ENCODE measurements around the gene COL24A1.

COL24A1 gene

DNA sequence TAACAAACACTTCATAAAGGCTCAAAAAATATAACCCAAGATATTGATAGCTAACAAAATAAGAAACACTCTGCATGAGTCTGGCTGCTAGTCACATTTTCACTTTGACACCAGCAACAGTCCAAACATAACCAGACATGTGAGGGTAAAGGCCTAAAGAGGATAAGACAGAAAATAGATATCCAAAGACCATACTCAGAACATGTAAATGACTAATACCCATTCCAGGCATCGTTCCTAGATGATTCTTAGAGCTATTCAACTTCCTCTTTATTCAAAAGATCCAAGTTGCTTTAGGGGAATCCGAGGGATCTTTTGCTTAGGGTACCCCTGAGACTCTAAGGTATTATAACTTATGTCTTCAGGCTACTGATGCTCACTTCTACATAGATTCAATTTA is 5.1 kb downstream of the COL24A1 start:
- DNase-seq (ENCODE audit: low read depth): peak; percentile 56
- peaks cover 4% of the 10 kb centered on the region for H3K27me3 ChIP-seq (replicated peaks; ENCODE audit: control insufficient read depth, insufficient read depth, low read length)
- H3K4me3 ChIP-seq (ENCODE audit: low read length): no peak overlapping the region
- no peaks in the 10 kb centered on the region for H3K9me3 ChIP-seq (ENCODE audit: control insufficient read depth, low read length)
- peaks cover 14% of the 10 kb centered on the region for H3K4me1 ChIP-seq (ENCODE audit: control insufficient read depth, insufficient read depth, low read length)
- H3K36me3 ChIP-seq (ENCODE audit: control insufficient read depth, insufficient read depth, low read length, severe bottlenecking): no peaks in the 10 kb centered on the region
- H3K9ac ChIP-seq (ENCODE audit: low read length): no peak overlapping the region

DNA sequence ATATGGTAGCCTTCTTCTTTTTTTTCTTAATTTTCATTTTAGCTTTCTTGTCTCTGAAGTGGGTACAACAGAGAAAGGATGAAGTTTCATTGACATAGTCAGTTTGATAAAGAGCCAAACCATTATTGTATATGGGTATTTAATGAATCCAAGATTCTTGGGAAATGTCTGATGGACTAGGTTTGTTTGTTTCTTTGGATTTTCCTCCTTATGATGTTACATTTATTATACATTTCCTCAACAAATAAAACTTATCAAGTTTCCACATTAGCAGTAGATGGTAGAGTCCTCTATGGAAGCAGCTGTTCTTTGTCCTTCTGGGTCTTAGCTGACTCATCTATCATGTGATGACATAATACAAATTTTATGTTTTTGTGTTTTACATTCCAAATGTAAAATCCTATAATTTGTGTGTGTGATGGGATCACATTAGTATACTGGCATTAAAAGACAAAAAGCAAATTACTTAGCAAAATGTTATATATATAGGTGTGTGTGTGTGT is 6.0 kb downstream of the COL24A1 start:
- Histone ChIP-seq H3K4me3 (ENCODE audit: low read length) (no peak overlapping the region), H3K9ac (ENCODE audit: low read length) (no peak overlapping the region), H3K36me3 (ENCODE audit: control insufficient read depth, insufficient read depth, low read length, severe bottlenecking) (no peaks in the 10 kb centered on the region), H3K4me1 (ENCODE audit: control insufficient read depth, insufficient read depth, low read length) (peaks cover 7% of the 10 kb centered on the region), H3K27me3 (replicated peaks; ENCODE audit: control insufficient read depth, insufficient read depth, low read length) (peaks cover 4% of the 10 kb centered on the region), H3K9me3 (ENCODE audit: control insufficient read depth, low read length) (no peaks in the 10 kb centered on the region)
- no peak for DNase-seq (ENCODE audit: low read depth)

DNA sequence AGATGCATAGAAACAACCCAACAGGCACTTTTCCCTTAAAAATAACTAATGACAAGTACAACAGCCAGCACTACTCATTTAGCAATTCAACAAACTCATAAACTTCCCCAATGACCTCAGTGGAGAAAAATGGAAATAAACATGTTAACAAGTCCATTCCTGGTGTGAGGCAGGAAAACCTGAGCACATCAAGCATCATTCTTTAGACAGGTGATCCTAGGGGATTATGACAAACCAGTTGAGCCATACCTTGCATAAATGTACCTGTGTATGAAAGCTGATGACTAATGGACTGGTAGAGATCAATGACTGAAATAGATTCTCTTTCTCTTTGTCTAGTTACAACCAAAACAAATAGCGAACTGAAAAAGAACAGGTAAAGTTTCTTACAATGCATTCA is 7.0 kb downstream of the COL24A1 start:
- H3K4me3 ChIP-seq (ENCODE audit: low read length): no peak overlapping the region
- H3K36me3 ChIP-seq (ENCODE audit: control insufficient read depth, insufficient read depth, low read length, severe bottlenecking): no peaks in the 10 kb centered on the region
- no peak overlapping the region for H3K9ac ChIP-seq (ENCODE audit: low read length)
- no peaks in the 10 kb centered on the region for H3K27me3 ChIP-seq (replicated peaks; ENCODE audit: control insufficient read depth, insufficient read depth, low read length)
- DNase-seq (ENCODE audit: low read depth): no peak
- H3K9me3 ChIP-seq (ENCODE audit: control insufficient read depth, low read length): no peaks in the 10 kb centered on the region
- no peaks in the 10 kb centered on the region for H3K4me1 ChIP-seq (ENCODE audit: control insufficient read depth, insufficient read depth, low read length)

DNA sequence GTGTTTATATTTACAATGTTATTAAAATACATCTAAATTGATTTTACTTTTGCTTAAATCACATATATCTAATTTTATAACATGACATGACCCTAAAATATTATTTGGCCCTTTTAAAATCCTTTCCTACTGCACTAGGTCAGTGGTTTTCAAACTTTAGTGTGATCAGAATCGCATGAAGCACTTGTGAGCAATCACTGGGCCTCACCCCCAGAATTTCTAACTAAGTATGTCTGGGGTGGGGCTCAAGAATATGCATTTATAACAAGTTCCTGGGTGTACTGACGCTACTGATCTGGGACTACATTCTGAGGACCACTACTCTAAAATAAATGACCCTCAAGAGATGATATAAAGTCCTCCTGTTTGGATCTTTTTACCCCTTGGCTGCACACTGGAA is 8.8 kb downstream of the COL24A1 start:
- no peaks in the 10 kb centered on the region for H3K27me3 ChIP-seq (replicated peaks; ENCODE audit: control insufficient read depth, insufficient read depth, low read length)
- H3K9ac ChIP-seq (ENCODE audit: low read length): no peak overlapping the region
- no peaks in the 10 kb centered on the region for H3K4me1 ChIP-seq (ENCODE audit: control insufficient read depth, insufficient read depth, low read length)
- DNase-seq (ENCODE audit: low read depth): no peak
- no peak overlapping the region for H3K4me3 ChIP-seq (ENCODE audit: low read length)
- H3K9me3 ChIP-seq (ENCODE audit: control insufficient read depth, low read length): no peaks in the 10 kb centered on the region
- H3K36me3 ChIP-seq (ENCODE audit: control insufficient read depth, insufficient read depth, low read length, severe bottlenecking): no peaks in the 10 kb centered on the region

DNA sequence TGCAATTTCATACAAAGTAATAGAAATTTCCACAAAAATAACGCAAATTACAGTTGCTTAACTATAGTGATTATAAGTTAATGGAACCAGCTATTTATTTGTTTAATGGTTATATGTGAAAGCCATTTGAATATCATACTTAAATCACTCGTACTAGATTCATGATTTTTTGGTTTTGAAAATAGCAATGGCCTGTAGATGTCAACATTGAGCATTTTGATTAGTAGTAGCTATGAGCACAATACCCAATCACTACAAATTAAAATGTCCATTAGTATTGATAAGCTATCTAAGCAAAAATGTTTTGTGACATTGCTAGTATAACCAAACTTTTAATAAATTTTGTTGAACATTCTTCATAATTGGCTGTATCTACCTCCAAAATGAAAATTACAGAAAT is 10.0 kb downstream of the COL24A1 start:
- H3K9ac ChIP-seq (ENCODE audit: low read length): no peak overlapping the region
- H3K27me3 ChIP-seq (replicated peaks; ENCODE audit: control insufficient read depth, insufficient read depth, low read length): no peaks in the 10 kb centered on the region
- H3K4me3 ChIP-seq (ENCODE audit: low read length): no peak overlapping the region
- DNase-seq (ENCODE audit: low read depth): no peak
- no peaks in the 10 kb centered on the region for H3K4me1 ChIP-seq (ENCODE audit: control insufficient read depth, insufficient read depth, low read length)
- no peaks in the 10 kb centered on the region for H3K36me3 ChIP-seq (ENCODE audit: control insufficient read depth, insufficient read depth, low read length, severe bottlenecking)
- H3K9me3 ChIP-seq (ENCODE audit: control insufficient read depth, low read length): no peaks in the 10 kb centered on the region

DNA sequence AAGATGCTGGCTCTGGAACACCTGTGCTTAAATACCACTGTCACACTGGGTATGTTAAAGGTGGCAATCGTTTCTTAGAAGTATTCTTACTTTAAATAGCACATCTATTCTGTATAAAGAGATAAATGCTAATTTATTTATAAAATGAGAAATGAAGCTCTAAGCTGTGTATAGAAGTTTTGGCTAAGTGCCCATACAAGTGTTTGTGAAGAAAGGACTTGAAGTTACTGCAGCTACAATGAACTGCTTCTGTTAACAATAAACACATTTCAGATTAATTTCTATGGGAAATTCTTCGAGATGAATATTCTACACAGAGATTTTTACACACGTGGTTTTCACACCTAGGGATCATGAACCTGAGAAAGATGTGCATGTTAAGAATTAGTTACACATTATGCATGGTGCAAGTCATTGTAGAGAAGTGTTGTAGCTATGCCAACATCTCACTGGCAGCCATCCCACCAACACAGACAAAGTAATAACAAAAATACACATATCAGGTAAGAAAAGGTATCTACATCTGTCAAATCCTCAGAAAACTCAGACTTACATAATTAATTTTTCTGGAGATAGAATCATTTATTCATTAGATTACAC is 16.2 kb downstream of the COL24A1 start:
- Histone ChIP-seq H3K36me3 (ENCODE audit: control insufficient read depth, insufficient read depth, low read length, severe bottlenecking) (no peaks in the 10 kb centered on the region), H3K9me3 (ENCODE audit: control insufficient read depth, low read length) (no peaks in the 10 kb centered on the region), H3K4me1 (ENCODE audit: control insufficient read depth, insufficient read depth, low read length) (peaks cover 6% of the 10 kb centered on the region)

DNA sequence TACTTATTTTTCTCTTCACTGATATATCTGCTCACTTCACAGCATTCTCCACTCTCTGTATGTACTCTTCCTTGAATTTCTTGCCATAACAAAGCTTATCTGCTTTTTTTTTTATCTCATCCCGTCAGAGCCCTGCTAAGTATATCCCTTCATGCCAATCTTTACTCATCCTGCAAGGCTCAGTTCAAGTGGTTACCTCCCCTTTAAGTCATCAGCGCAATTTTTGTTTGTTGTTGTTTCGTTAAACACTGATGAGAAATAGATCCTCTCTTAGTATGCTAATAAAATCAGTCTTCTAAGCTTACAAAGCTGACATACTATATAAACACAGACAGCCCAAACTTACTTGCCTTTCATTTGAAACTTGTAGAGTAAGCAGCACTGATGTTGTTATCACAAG is 17.8 kb downstream of the COL24A1 start:
- no peak for DNase-seq (ENCODE audit: low read depth)
- no peak overlapping the region for H3K9ac ChIP-seq (ENCODE audit: low read length)
- H3K4me1 ChIP-seq (ENCODE audit: control insufficient read depth, insufficient read depth, low read length): peaks cover 6% of the 10 kb centered on the region
- H3K27me3 ChIP-seq (replicated peaks; ENCODE audit: control insufficient read depth, insufficient read depth, low read length): no peaks in the 10 kb centered on the region
- H3K36me3 ChIP-seq (ENCODE audit: control insufficient read depth, insufficient read depth, low read length, severe bottlenecking): no peaks in the 10 kb centered on the region
- H3K4me3 ChIP-seq (ENCODE audit: low read length): no peak overlapping the region
- no peaks in the 10 kb centered on the region for H3K9me3 ChIP-seq (ENCODE audit: control insufficient read depth, low read length)

More for the DNA sequence above, 16.2 kb downstream of the COL24A1 start:
- Histone ChIP-seq H3K27me3 (replicated peaks; ENCODE audit: control insufficient read depth, insufficient read depth, low read length) (no peaks in the 10 kb centered on the region), H3K9ac (ENCODE audit: low read length) (no peak overlapping the region), H3K4me3 (ENCODE audit: low read length) (no peak overlapping the region)
- DNase-seq (ENCODE audit: low read depth): no peak

DNA sequence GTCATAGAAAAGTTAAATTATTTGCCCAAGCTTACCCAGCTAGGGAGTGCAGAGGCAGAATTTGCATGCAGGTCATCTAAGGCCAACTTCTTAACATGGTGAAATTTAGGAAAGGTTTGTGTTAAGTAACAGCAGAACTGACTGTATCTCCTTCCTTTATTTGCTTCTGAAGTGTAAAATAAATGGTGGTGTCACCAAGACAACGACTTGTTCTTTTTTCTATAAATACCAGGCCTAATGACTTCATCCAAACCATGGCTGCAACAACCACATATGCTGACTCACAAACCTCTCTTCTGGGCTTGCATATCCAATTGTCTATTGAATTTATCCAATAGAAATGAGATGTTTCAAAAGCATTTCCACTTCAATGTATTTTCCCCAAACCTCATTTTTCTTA is 19.1 kb downstream of the COL24A1 start:
- Histone ChIP-seq H3K36me3 (ENCODE audit: control insufficient read depth, insufficient read depth, low read length, severe bottlenecking) (no peaks in the 10 kb centered on the region), H3K27me3 (replicated peaks; ENCODE audit: control insufficient read depth, insufficient read depth, low read length) (no peaks in the 10 kb centered on the region), H3K9ac (ENCODE audit: low read length) (no peak overlapping the region), H3K4me1 (ENCODE audit: control insufficient read depth, insufficient read depth, low read length) (peaks cover 6% of the 10 kb centered on the region), H3K4me3 (ENCODE audit: low read length) (no peak overlapping the region), H3K9me3 (ENCODE audit: control insufficient read depth, low read length) (no peaks in the 10 kb centered on the region)
- peak; percentile 63 for DNase-seq (ENCODE audit: low read depth)

DNA sequence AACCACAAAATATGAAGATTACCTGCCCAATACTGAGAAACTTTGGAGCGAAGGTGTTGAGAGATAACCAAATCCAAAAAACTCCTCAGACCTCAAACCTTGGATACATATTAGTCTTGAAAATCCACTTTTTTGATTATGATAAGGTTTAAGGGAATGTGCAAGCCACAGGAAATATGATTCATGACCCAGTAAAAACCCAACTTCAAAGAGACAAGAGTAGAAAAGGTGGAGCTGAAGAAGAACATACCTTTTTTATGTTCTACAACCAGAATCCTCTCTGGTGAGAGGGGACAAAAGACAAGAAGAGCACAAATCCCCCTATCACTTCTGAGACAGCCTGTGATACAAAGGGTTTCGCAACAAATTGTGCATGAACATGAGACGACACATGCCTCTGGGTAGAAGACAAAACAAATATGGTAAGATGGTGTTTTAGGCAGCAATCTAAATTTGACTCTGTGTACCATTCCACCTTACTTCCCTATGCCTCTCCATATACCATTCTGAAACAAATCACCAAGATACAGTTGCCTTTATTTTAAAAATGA is 37.3 kb downstream of the COL24A1 start:
- H3K36me3 ChIP-seq (ENCODE audit: control insufficient read depth, insufficient read depth, low read length, severe bottlenecking): no peaks in the 10 kb centered on the region
- H3K4me1 ChIP-seq (ENCODE audit: control insufficient read depth, insufficient read depth, low read length): no peaks in the 10 kb centered on the region
- no peak overlapping the region for H3K9ac ChIP-seq (ENCODE audit: low read length)
- no peaks in the 10 kb centered on the region for H3K9me3 ChIP-seq (ENCODE audit: control insufficient read depth, low read length)
- H3K27me3 ChIP-seq (replicated peaks; ENCODE audit: control insufficient read depth, insufficient read depth, low read length): no peaks in the 10 kb centered on the region
- DNase-seq (ENCODE audit: low read depth): peak; percentile 27
- no peak overlapping the region for H3K4me3 ChIP-seq (ENCODE audit: low read length)

DNA sequence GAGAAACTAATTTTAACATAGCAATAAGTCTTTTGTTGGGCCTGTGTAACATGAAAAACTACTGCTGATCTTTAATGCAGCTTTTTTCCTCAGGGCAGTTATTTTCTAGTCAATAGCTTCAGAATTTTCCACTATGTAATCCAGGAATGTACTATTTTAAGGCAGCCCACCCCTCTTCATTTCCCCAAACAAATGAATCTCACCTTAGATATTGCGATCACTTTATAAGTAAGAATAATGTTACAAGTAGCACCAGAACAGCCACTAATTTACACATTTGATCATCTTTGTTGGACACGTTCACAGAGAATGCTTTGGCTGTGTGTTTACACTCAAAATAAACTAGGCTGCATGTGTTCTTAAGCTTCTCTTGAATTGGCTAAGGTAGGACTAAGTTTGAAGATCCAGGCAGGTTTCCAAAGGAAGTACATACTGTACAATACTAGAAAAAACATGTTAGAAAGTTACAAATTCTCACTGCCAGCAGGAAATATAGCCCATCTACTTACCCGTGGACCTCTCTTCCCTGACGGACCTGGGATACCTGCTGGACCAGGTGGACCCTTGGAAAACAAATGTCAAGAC is 41.7 kb downstream of the COL24A1 start:
- H3K9ac ChIP-seq (ENCODE audit: low read length): no peak overlapping the region
- H3K27me3 ChIP-seq (replicated peaks; ENCODE audit: control insufficient read depth, insufficient read depth, low read length): no peaks in the 10 kb centered on the region
- H3K4me1 ChIP-seq (ENCODE audit: control insufficient read depth, insufficient read depth, low read length): no peaks in the 10 kb centered on the region
- H3K4me3 ChIP-seq (ENCODE audit: low read length): no peak overlapping the region
- H3K36me3 ChIP-seq (ENCODE audit: control insufficient read depth, insufficient read depth, low read length, severe bottlenecking): no peaks in the 10 kb centered on the region
- DNase-seq (ENCODE audit: low read depth): no peak
- no peaks in the 10 kb centered on the region for H3K9me3 ChIP-seq (ENCODE audit: control insufficient read depth, low read length)

DNA sequence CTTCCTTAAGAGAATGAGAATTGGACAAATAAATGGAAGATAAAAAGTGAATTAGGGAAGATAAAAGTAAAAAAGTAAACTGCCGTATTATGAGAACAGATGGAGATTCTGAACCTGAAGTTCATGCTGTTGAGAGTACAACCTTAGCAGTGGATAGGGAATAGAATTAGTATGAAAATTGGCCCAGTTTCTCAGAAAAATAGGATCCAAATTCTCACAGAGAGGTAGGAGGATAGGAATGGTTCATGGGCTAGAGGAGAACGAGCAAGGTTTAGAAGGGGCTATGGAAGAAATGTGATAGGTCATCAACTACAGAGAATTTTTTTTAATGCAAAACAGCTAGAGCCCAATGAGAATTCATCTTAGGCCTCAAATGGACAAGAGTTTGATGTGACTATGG is 42.3 kb downstream of the COL24A1 start:
- no peaks in the 10 kb centered on the region for H3K4me1 ChIP-seq (ENCODE audit: control insufficient read depth, insufficient read depth, low read length)
- H3K36me3 ChIP-seq (ENCODE audit: control insufficient read depth, insufficient read depth, low read length, severe bottlenecking): no peaks in the 10 kb centered on the region
- no peaks in the 10 kb centered on the region for H3K9me3 ChIP-seq (ENCODE audit: control insufficient read depth, low read length)
- no peak for DNase-seq (ENCODE audit: low read depth)
- no peak overlapping the region for H3K4me3 ChIP-seq (ENCODE audit: low read length)
- no peaks in the 10 kb centered on the region for H3K27me3 ChIP-seq (replicated peaks; ENCODE audit: control insufficient read depth, insufficient read depth, low read length)
- no peak overlapping the region for H3K9ac ChIP-seq (ENCODE audit: low read length)
